Hepatocyte (in vitro differentiated cells): ENCODE data around the gene TMBIM4. TPM values are rescaled to one million over a fixed set of nuclear protein-coding genes. Genes with fewer than 3 reads are reported as not detected.

Experiments
- DNase-seq: peaks from one replicate; pipeline ENCODE4 v3.0.0-alpha.2; 2016; ENCODE audit warnings: low spot score
- H2AFZ ChIP-seq: fragments of 200-600 bp; sonication (generic); 2 replicates; pipeline ENCODE4 v1.6.0; 2016; ENCODE audit warnings: antibody characterized with exemption, mild to moderate bottlenecking
- H3K27ac ChIP-seq: fragments of 200-600 bp; sonication (generic); 2 replicates; pipeline ENCODE4 v1.5.1; 2016; ENCODE audit warnings: mild to moderate bottlenecking
- H3K27me3 ChIP-seq: fragments of 200-600 bp; sonication (generic); 2 replicates; pipeline ENCODE4 v1.6.1; 2016
- H3K36me3 ChIP-seq: fragments of 200-600 bp; sonication (generic); replicated peaks from 2 replicates; pipeline ENCODE4 v1.5.1; 2016; ENCODE audit warnings: low read depth; ENCODE audit not compliant: insufficient read depth
- H3K4me1 ChIP-seq: fragments of 200-600 bp; sonication (generic); 2 replicates; pipeline ENCODE4 v1.5.1; 2016; ENCODE audit warnings: mild to moderate bottlenecking, moderate library complexity; ENCODE audit not compliant: insufficient read depth
- H3K4me2 ChIP-seq: fragments of 200-600 bp; sonication (generic); 2 replicates; pipeline ENCODE4 v1.6.0; 2016
- H3K4me3 ChIP-seq: fragments of 200-600 bp; sonication (generic); 2 replicates; pipeline ENCODE4 v1.5.1; 2016; ENCODE audit warnings: mild to moderate bottlenecking
- H3K79me2 ChIP-seq: fragments of 200-600 bp; sonication (generic); 2 replicates; pipeline ENCODE4 v1.6.0; 2017; ENCODE audit warnings: mild to moderate bottlenecking
- H3K9me2 ChIP-seq: fragments of 200-600 bp; sonication (generic); replicated peaks from 2 replicates; pipeline ENCODE4 v1.6.0; 2017; ENCODE audit warnings: mild to moderate bottlenecking; ENCODE audit not compliant: insufficient read depth
- H3K9me3 ChIP-seq: fragments of 200-600 bp; sonication (generic); 2 replicates; pipeline ENCODE4 v1.5.1; 2016; ENCODE audit warnings: low read depth, mild to moderate bottlenecking
- H4K20me1 ChIP-seq: fragments of 200-600 bp; sonication (generic); 2 replicates; pipeline ENCODE4 v1.6.0; 2016; ENCODE audit warnings: mild to moderate bottlenecking; ENCODE audit not compliant: insufficient read depth, poor library complexity, severe bottlenecking
- CTCF ChIP-seq: fragments of 200-600 bp; sonication (generic); IDR thresholded peaks from 2 replicates; pipeline ENCODE4 v1.5.1; 2016; ENCODE audit warnings: antibody characterized with exemption, mild to moderate bottlenecking; ENCODE audit not compliant: poor library complexity
- EZH2 ChIP-seq: fragments of 200-600 bp; sonication (generic); IDR thresholded peaks from 2 replicates; pipeline ENCODE4 v1.6.1; 2016; ENCODE audit warnings: antibody characterized with exemption, mild to moderate bottlenecking, borderline replicate concordance
- EZH2phosphoT487 ChIP-seq: fragments of 200-600 bp; sonication (generic); IDR thresholded peaks from one replicate; pipeline ENCODE4 v1.6.1; 2018; ENCODE audit warnings: antibody characterized with exemption, mild to moderate bottlenecking, low read depth, moderate library complexity; ENCODE audit not compliant: unreplicated experiment, severe bottlenecking
- WGBS: methylation state at CpG from one replicate; pipeline ENCODE4 v1.1.6; 2016; ENCODE audit warnings: low lambda C conversion rate; ENCODE audit errors: missing lambda C conversion rate; 5-methylcytosine and 5-hydroxymethylcytosine counted together
- polyA plus RNA-seq: library from polyadenylated mRNA; unstranded; fragments of >200 nt; fragmentation: Nextera tagmentation; extraction: Ambion mirVana; gene quantifications from 2 replicates; pipeline ENCODE4 v1.2.1, GENCODE V29; 2016
- total RNA-seq: library from RNA; depleted of rRNA; stranded (reverse); fragments of >200 nt; gene quantifications from 2 replicates; pipeline ENCODE4 v1.2.3, GENCODE V29; 2014

Gene TMBIM4
- total and polyA plus RNA-seq, 2 experiments from 2014 or later, result 156 to 212 TPM

- Histone ChIP-seq H3K27ac (no peak overlapping the region), H3K9me3 (no peaks in the 10 kb centered on the region), H3K4me3 (no peak overlapping the region), H3K4me1 (no peaks in the 10 kb centered on the region), H3K4me2 (no peak overlapping the region), H3K9me2 (no peaks in the 10 kb centered on the region), H4K20me1 (no peaks in the 10 kb centered on the region), H3K27me3 (no peaks in the 10 kb centered on the region), H2AFZ (no peak overlapping the region), H3K36me3 (no peaks in the 10 kb centered on the region), H3K79me2 (no peaks in the 10 kb centered on the region)
- TF ChIP-seq EZH2phosphoT487 (no peak), CTCF (no peak), EZH2 (no peak)
- no peak for DNase-seq
- WGBS, result 83% methylated on average over 3 of the region's 3 CpGs
Measured at GRCh38 chr12:66199141-66199540, 29.3 kb upstream of the TMBIM4 start.

- Histone ChIP-seq H3K36me3 (no peaks in the 10 kb centered on the region), H3K4me2 (no peak overlapping the region), H2AFZ (no peak overlapping the region), H4K20me1 (no peaks in the 10 kb centered on the region), H3K9me2 (no peaks in the 10 kb centered on the region), H3K9me3 (no peaks in the 10 kb centered on the region), H3K4me3 (no peak overlapping the region), H3K79me2 (no peaks in the 10 kb centered on the region), H3K4me1 (no peaks in the 10 kb centered on the region), H3K27me3 (no peaks in the 10 kb centered on the region), H3K27ac (no peak overlapping the region)
- 53% methylated on average over 3 of the region's 3 CpGs for WGBS
- no peak for DNase-seq
- TF ChIP-seq EZH2, result no peak
- TF ChIP-seq CTCF, result no peak
- TF ChIP-seq EZH2phosphoT487, result no peak
Measured at GRCh38 chr12:66197495-66197921, 27.7 kb upstream of the TMBIM4 start.

GRCh38 chr12:66196806-66197205, 27.0 kb upstream of the TMBIM4 start:
- Histone ChIP-seq H3K4me3 (no peak overlapping the region), H2AFZ (no peak overlapping the region), H3K4me2 (no peak overlapping the region), H3K36me3 (no peaks in the 10 kb centered on the region), H3K9me2 (no peaks in the 10 kb centered on the region), H3K9me3 (no peaks in the 10 kb centered on the region), H4K20me1 (no peaks in the 10 kb centered on the region), H3K79me2 (no peaks in the 10 kb centered on the region), H3K27me3 (no peaks in the 10 kb centered on the region), H3K4me1 (no peaks in the 10 kb centered on the region), H3K27ac (no peak overlapping the region)
- no peak for DNase-seq
- 74% methylated on average over 3 of the region's 3 CpGs for WGBS
- TF ChIP-seq EZH2phosphoT487 (no peak), CTCF (no peak), EZH2 (no peak)

- Histone ChIP-seq H3K27ac (no peak overlapping the region), H3K4me2 (no peak overlapping the region), H3K79me2 (peaks cover 3% of the 10 kb centered on the region), H3K36me3 (no peaks in the 10 kb centered on the region), H4K20me1 (no peaks in the 10 kb centered on the region), H3K9me3 (no peaks in the 10 kb centered on the region), H3K27me3 (no peaks in the 10 kb centered on the region), H2AFZ (no peak overlapping the region), H3K4me3 (no peak overlapping the region), H3K4me1 (no peaks in the 10 kb centered on the region), H3K9me2 (no peaks in the 10 kb centered on the region)
- TF ChIP-seq EZH2, result no peak
- DNase-seq, result no peak
- 93% methylated on average over 6 of the region's 6 CpGs for WGBS
Measured at GRCh38 chr12:66195242-66195641, 25.4 kb upstream of the TMBIM4 start.
